ENCODE data around the gene TSPAN33. TPM values are rescaled to one million over a fixed set of nuclear protein-coding genes. Genes with fewer than 3 reads are reported as not detected.
A peak's percentile ranks its signal among the peaks of the same experiment; 100 is the strongest.

The TSPAN33 gene
- total RNA-seq, 2 experiments from 2014 or later, result 9.3 to 11.0 TPM

- H3K27me3 Mint-ChIP-seq, result peaks cover 50% of the 10 kb centered on the region
- CTCF ChIA-PET, result interaction anchor here (1.1 to 2.2 kb wide), 3 partner anchors 23 to 641 kb away, joined by 3 to 9 read pairs (median 3); no protein-coding TSS in a partner anchor
- no peak for TF ChIP-seq CTCF (IDR thresholded peaks at IDR 0.05)
- intact Hi-C loops (cut with micrococcal nuclease), result no loop called here
- H3K36me3 Mint-ChIP-seq (ENCODE audit: low read depth), result no peaks in the 10 kb centered on the region
- H3K27ac Mint-ChIP-seq, result no peak within 1 kb of the TSS
- POLR2A ChIA-PET, result interaction anchor here (1.4 kb wide), 1 partner anchor 8 kb away, joined by 3 read pairs; no protein-coding TSS in a partner anchor
- peaks cover 5% of the 10 kb centered on the region for H3K4me1 Mint-ChIP-seq (ENCODE audit: low read depth)
- H3K9me3 Mint-ChIP-seq, result no peaks in the 10 kb centered on the region
- ATAC-seq, result peak; percentile 70
- peak within 1 kb of the TSS; percentile 62 for H3K4me3 Mint-ChIP-seq
- DNase-seq, result peak; percentile 19
These were observed 43.9 kb downstream of the TSPAN33 start, which contains the start of gene SMO for GRCh38 chr7:129188372-129188891. SMO (plus strand) TSS chr7:129188633; CDS start chr7:129189152, 519 bp downstream.

GRCh38 chr7:129188892-129189660, 44.6 kb downstream of the TSPAN33 start:
- H3K36me3 Mint-ChIP-seq (ENCODE audit: low read depth), result no peaks in the 10 kb centered on the region
- peak; percentile 34 for ATAC-seq
- POLR2A ChIA-PET, result interaction anchor here (1.0 to 1.4 kb wide), 2 partner anchors 9 kb away, joined by 3 read pairs; no protein-coding TSS in a partner anchor
- H3K27ac Mint-ChIP-seq, result no peak overlapping the region
- no peaks in the 10 kb centered on the region for H3K9me3 Mint-ChIP-seq
- intact Hi-C loops (cut with micrococcal nuclease), result no loop called here
- H3K4me3 Mint-ChIP-seq, result peak overlapping the region; percentile 62
- H3K27me3 Mint-ChIP-seq, result peaks cover 50% of the 10 kb centered on the region
- TF ChIP-seq CTCF (IDR thresholded peaks at IDR 0.05), result no peak
- DNase-seq, result no peak
- CTCF ChIA-PET, result interaction anchor here (0.8 to 2.2 kb wide), 4 partner anchors 20 to 640 kb away, joined by 3 to 9 read pairs (median 4); no protein-coding TSS in a partner anchor
- H3K4me1 Mint-ChIP-seq (ENCODE audit: low read depth), result peaks cover 5% of the 10 kb centered on the region

GRCh38 chr7:129189661-129190310, 45.3 kb downstream of the TSPAN33 start:
- ATAC-seq, result no peak
- DNase-seq, result no peak
- intact Hi-C loops (cut with micrococcal nuclease), result no loop called here
- POLR2A ChIA-PET, result interaction anchor here (1.0 kb wide), 1 partner anchor 8 kb away, joined by 3 read pairs; no protein-coding TSS in a partner anchor
- Mint-ChIP-seq H3K27ac (no peak overlapping the region), H3K4me1 (ENCODE audit: low read depth) (peaks cover 5% of the 10 kb centered on the region), H3K9me3 (no peaks in the 10 kb centered on the region), H3K4me3 (peak overlapping the region; percentile 62), H3K36me3 (ENCODE audit: low read depth) (no peaks in the 10 kb centered on the region), H3K27me3 (peaks cover 50% of the 10 kb centered on the region)
- CTCF ChIA-PET, result interaction anchor here (0.8 to 5.6 kb wide), 4 partner anchors 20 to 28 kb away, joined by 4 to 18 read pairs (median 6); no protein-coding TSS in a partner anchor
- TF ChIP-seq CTCF (IDR thresholded peaks at IDR 0.05), result no peak

- intact Hi-C loops (cut with micrococcal nuclease), result no loop called here
- no peaks in the 10 kb centered on the region for H3K9me3 Mint-ChIP-seq
- CTCF ChIA-PET, result interaction anchor here (0.7 to 5.6 kb wide), 7 partner anchors 9 to 100 kb away, joined by 3 to 18 read pairs (median 4); no protein-coding TSS in a partner anchor
- POLR2A ChIA-PET, result no interaction called here
- peaks cover 44% of the 10 kb centered on the region for H3K27me3 Mint-ChIP-seq
- no peak for TF ChIP-seq CTCF (IDR thresholded peaks at IDR 0.05)
- DNase-seq, result no peak
- H3K4me3 Mint-ChIP-seq, result no peak overlapping the region
- no peak overlapping the region for H3K27ac Mint-ChIP-seq
- H3K36me3 Mint-ChIP-seq (ENCODE audit: low read depth), result no peaks in the 10 kb centered on the region
- H3K4me1 Mint-ChIP-seq (ENCODE audit: low read depth), result peaks cover 5% of the 10 kb centered on the region
- no peak for ATAC-seq
These were observed 46.8 kb downstream of the TSPAN33 start for GRCh38 chr7:129191272-129191671.
